Activated CD8-positive, alpha-beta memory T cell treated with anti-CD3 and anti-CD28 coated beads, Interleukin-2, amount 50 U/mL, for 24 hours (primary cell): ENCODE data around the gene HAUS3.
"Not testable (repeated sequence)": the region's sequence is repeated elsewhere in the genome, so short reads cannot be mapped to it uniquely, and the experiment has no call there.

ENCODE experiments used
- DNase-seq: peaks from one replicate; pipeline ENCODE4 v3.0.0-alpha.2; 2020; ENCODE audit errors: extremely low read depth

HAUS3 gene

DNA sequence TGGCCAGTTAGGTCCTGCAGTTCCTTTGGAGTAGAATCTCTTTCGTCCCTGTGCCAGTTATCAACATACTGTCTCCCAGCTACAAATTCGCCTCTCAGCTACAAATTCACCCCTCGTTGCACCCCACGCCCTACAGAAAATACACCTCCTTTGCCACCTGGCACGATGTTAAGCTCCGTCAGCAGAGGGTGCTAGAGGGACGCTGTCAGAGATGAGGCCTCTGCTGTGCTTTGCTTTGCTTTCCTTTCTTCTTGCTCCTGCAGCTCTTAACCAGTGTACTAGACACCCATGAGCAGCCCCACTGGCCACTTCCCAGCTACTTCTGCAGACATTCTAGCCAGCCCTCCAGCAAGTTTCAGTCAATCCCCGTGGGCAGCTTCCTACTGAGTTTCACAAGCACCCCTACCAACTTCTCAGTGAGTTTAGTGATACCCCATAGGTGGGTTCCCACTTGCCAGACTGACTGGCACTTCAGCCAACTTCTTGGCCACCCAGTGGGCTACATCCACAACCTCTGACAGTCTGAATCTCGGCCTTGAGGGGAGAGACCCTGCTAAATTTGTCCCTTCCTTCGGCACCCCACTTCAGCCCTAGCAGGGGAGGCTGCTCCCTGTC, 21.8 kb downstream of the HAUS3 start:
- DNase-seq: peak; percentile 45

DNA sequence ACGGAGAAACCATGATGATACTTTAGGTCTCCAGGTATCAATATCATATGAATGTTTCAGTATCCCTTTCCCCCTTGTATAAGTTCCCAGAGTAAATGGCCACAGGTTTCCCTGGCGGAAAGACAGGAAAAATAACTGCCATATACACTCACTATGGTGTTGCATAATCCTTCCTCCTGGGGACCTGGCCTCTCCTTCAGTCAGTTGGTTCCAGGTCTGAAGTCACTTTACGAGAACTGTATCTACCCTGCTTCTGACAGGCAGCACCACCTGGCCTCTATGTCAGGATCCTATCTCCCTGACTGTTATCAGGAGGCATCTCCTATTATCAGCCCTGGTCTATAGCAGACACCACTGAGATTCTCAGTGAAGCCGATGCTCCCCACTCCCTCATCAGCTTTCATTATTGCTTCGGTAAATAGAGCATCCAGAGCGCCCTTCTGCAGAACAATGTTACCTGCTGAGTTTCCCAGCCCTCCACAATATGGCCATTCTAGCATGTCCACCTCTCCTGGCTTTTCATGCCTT, 22.6 kb downstream of the HAUS3 start:
- DNase-seq: no peak

DNA sequence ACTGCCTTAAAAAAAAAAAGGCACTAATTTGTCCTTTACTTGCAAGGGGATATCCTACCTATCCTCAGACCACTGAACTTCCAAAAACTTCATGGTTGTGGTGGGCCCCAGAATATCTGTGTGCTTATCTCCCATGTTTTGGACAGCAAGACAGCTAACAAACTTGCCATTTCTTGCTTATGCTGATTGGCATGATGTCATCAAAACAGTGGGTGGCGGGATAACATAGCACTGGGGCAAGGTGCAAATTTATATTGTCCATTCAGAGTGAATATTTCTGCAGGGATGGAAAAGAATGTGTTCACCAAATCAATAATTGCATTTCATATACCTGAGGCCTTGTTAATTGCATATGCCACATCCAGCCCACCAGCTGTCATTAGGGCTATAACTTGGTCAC, 23.5 kb downstream of the HAUS3 start:
- no peak for DNase-seq

DNA sequence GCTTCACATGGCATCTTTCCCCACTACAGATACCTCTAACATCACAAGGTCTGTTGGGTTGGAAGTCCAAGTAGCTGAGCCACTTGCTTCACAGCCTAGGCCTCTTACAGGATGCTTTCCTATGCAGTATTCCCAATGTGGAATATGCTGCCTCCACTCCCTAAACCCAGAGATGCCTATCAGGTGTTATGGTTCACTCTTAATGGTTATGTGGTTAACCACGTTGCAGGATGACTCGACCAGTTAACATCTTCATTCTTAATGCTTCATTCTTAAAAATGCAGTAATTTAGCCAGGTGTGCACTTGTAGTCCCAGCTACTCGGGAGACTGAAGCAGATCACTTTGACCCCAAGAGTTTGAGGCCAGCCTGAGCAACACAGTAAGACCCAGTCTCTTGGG, 24.2 kb downstream of the HAUS3 start:
- no peak for DNase-seq

DNA sequence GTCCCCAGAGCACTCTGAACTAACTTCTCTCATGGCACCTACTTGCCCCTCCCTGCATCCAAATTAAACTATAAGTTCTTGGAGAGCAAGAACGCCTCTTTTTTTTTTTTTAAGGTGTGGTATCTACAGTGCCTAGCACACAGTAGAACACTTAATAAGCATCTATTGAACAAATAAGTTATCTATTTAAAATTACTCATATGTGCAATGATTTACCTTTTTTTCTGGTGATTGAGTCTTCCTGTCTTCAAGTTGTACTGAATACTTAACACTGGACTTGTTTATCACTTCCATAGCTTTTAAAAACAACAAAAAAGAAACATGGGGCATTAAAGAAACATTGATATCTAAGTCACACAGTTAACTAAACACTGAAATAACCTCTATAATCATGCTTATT, 29.1 kb downstream of the HAUS3 start:
- no peak for DNase-seq

DNA sequence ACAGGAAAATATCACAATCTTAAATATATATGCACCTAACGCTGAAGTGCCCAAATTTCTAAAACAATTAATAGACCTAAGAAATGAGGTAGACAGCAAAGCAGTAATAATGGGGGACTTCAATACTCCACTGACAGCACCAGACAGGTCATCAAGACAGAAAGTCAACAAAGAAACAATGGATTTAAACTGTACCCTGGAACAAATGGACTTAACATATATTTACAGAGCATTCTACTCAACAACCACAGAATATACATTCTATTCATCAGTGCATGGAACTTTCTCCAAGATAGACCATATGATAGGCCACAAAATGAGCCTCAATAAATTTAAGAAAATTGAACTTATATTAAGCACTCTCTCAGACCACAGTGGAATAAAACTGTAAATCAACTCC, 39.1 kb downstream of the HAUS3 start:
- not testable (repeated sequence) for DNase-seq

DNA sequence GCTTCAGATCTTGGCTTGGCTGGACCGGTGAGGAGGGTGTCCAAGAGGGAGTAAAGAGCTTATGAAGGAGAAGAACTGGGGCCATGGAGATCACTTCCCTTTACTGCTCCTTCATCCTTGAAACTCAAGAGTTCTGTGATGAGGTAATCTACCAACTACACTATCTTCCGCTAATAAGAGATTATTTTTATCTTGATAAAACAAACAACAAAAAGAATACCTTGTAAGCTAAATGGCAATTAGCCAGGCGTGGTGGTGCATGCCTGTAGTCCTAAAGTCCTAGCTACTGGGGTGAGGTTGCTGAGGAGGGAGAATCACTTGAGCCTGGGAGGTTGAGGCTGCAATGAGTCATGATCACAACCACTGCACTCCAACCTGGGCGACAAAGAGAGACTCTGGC, 47.4 kb downstream of the HAUS3 start:
- DNase-seq: no peak

DNA sequence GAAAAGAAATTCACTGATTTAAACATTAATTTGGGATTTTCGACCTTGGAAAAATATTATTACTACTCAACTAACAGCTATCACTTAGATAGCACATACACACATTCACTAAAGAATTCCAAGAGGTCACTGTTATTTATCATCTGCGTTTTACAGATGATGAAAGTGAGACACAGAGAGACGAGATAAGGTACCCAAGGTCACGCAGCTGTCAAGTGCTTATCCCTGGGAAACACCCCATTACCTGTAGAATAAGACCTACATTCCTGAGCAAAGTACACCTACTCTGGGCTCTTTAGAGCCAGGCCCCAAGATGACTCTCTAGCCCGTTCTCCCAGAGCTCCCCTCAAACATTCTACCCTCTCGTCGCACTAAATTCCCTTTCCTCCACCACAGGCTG, 48.6 kb downstream of the HAUS3 start:
- no peak for DNase-seq

DNA sequence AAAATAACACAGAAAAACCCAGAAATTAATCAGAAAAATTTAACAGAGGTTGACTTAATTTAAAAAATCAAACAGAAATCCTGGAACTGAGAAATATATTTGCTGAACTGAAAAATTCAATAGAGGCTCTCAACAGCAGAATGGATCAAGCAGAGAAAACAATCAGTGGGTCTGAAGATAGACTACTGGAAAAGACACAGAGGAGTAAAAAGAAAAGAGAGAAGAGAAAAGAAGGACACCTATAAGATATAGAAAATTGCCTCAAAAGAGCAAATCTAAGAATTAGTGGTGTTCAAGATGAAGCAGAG, 55.1 kb downstream of the HAUS3 start:
- no peak for DNase-seq

DNA sequence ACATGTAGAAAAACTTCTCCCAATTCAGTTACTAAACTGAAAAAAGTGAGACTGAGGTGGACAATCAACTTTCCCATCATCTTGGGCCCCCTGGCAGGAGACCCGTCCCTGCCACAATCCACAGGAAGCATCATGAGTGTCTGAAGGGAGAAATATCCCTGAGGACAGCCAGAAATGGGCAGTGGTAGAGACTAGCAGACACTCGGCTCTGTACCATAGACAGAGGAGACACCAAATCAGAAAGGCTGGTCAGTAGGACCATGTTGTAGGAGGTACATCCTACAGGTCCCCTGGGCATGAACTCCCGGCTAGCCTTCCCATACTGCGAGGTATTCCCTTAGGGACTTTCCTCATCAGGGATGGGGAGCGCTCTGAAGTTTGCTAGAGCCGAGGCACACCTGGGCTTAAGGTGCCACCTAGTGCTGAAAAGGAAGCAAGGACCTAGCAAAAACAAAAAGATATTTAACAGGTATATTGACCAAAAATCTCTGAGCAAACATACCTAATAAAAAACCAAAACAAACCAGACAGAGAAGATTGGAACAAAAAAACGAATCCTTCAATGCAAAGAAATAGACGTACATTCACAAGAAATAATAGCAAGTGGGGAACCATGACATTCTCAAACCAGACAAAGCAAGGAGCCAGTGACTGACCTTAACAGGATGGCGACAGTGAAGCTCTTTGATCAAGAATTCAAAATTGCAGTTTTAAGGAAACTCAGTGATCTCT, 55.6 kb downstream of the HAUS3 start:
- DNase-seq: no peak

DNA sequence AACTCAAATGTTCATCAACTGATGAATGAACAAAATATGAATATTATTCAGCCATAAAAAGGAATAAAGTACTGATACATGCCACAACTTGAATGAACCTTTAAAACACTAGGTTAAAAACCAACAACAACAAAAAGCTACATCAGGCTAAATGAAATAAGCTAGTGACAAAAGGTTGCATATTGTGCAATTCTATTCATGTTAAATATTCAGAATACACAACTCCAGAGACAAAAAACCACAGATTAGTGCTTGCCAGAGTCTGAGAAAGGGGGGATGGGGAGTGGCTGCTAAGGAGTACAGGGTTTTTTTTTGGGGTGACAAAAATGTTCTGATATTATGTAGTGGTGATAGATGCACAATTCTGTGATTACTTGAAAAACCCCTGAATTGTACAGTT, 58.5 kb downstream of the HAUS3 start:
- DNase-seq: no peak

DNA sequence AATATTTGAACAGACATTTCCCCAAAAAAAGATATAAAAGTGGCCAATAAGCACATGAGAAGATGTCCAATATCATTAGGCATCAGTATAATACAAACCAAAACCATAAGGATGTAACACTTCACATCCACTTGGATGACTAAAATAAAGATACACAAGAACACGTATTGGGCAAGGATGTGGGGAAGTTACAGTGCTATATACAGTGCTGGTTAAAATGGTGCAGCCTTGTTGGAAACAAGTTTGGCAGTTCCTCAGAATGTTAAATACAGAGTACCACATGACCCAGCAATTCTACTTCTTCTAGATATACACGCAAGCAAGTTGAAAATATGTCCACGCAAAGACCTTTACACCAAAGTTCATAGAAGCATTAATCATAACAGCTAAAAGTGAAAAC, 58.9 kb downstream of the HAUS3 start:
- no peak for DNase-seq

DNA sequence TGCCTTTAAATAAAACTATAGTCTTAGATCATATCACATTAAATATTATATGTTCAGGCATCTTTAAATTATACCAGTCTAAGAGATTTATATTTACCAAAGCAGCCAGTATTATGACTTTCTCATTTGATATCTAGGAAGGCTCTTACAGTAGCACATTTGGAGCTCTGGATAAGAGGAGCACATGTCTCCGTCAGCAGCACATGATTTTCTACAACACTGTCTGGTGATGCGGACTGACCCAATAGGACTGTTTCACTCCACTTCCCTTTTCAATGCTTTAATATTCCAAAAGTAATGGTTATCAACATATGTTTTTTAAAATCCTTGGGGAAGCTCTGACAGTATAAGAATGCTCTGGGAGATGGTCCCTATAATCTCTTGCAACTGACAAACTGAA, 61.5 kb downstream of the HAUS3 start:
- no peak for DNase-seq

DNA sequence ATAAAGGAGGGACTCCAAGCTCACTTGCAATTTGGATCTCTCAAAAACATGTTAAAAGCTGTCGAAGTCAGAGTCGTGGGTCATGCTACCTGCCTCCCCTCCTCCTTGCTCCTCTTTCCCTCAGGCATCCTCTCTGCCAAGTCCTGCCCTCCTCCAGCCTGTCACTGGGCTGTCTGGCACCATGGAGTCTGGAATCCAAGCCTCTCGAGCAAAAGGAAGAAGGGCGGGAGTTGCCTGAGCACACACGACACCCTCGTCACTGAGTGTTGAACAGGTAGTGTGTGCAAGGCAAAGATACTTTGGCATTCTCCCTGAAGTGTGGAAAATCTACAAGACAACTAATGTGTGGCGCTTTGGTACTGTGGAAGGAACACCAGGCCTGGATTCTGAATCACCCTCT, 62.2 kb downstream of the HAUS3 start:
- no peak for DNase-seq

DNA sequence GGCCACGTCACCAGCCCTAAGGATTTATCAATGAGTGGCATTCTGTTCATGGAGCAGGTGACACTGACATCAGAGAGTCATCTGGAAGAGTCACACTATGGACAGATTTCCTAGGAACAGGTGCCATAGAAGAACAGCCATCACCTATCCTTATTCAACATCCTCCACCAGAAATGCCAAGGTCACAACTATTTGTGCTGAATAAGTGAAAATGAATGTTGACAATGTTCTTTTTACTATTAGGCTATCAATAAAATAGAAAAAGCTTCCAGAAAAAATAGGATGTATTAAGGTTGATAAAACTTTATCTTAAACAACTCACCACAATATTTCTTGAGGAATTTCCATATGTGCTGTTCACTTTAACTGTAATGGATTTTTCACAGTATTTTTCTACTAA, 62.9 kb downstream of the HAUS3 start:
- no peak for DNase-seq
